OCI-M2 (cell line): ENCODE results near the gene SSR4.

Experiments
- DNase-seq: peaks from one replicate; lab custom pipeline; 2025; ENCODE audit not compliant: unreplicated experiment; lab: John Stamatoyannopoulos, UW

The SSR4 gene

DNA sequence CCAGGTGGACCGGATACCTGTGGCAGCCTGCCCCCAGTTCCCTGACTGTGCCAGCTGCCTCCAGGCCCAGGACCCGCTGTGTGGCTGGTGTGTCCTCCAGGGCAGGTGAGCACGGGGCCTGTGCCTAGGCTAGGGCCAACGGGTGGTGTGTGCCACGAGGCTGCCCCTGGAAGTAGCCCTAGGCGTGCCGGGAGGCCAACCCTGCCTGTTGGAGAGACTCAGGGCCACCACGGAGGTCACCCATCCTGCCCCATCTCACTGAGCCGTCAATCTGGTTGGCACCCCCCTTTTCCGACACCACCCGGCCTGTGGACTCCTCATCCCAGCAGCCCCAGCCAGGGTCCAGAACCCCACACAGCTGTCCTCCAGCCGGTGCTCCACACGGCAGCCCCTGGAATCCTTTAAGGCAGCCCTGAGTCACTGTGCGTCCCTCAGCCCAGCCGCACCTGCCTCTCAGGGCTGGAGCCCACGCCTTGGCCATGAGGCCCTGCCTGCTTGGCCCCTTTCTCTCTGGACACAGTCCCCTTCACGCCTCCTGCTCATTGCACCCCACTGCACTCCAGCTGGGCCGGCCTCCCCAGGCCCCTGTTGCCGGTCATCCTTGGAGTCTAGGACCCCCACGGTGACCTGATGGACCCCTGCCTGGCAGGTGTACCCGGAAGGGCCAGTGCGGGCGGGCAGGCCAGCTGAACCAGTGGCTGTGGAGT is 25.2 kb upstream of the SSR4 start:
- no peak for DNase-seq

DNA sequence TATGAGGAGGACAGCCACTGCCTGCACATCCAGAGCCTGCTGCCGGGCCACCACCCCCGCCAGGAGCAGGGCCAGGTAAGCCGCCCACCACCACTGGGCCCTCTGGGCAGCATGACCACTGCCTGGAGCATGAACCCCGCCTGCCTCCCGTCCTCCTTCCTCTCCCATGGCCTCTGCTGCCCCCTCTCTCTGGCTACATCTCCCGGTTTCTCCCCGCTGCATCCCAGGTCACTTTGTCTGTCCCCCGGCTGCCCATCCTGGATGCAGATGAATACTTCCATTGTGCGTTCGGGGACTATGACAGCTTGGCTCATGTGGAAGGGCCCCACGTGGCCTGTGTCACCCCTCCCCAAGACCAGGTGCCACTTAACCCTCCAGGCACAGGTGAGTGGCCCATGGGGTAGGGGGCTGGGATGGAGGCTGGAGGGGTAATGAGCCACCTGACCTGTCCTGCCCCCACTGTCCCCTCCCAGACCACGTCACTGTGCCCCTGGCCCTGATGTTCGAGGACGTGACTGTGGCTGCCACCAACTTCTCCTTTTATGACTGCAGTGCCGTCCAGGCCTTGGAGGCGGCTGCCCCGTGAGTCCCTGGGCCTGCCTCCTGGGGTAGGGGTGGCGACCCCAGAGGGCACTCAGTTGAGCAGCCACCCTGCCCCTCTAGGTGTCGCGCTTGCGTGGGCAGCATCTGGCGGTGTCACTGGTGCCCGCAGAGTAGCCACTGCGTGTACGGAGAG is 24.4 kb upstream of the SSR4 start:
- DNase-seq: no peak

DNA sequence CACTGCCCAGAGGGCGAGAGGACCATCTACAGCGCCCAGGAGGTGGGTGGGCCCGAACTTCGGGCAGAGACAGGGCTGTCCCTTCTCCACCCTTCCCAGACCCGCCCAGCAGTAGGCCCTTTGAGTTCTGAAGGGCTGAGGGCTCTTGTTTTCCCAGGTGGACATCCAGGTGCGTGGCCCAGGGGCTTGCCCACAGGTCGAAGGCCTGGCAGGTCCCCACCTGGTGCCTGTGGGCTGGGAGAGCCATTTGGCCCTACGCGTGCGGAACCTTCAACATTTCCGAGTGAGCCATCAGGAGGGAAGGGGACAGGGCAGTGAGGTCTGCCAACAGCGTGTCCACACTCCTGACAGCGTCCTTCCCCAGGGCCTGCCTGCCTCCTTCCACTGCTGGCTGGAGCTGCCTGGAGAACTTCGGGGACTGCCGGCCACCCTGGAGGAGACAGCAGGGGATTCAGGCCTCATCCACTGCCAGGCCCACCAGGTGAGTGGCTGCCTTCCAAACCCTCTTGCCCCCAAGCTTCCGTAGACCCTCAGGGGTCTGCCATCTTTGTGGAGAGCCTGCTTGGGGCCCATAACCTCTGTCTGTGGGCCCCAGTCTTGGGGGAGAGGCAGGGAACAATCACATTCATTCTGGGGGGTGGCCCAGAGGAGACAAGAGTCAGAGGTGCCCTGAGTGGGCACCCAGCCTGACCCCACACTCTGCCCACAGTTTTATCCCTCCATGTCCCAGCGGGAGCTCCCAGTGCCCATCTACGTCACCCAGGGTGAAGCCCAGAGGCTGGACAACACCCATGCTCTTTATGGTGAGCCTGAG is 23.7 kb upstream of the SSR4 start:
- DNase-seq: no peak

DNA sequence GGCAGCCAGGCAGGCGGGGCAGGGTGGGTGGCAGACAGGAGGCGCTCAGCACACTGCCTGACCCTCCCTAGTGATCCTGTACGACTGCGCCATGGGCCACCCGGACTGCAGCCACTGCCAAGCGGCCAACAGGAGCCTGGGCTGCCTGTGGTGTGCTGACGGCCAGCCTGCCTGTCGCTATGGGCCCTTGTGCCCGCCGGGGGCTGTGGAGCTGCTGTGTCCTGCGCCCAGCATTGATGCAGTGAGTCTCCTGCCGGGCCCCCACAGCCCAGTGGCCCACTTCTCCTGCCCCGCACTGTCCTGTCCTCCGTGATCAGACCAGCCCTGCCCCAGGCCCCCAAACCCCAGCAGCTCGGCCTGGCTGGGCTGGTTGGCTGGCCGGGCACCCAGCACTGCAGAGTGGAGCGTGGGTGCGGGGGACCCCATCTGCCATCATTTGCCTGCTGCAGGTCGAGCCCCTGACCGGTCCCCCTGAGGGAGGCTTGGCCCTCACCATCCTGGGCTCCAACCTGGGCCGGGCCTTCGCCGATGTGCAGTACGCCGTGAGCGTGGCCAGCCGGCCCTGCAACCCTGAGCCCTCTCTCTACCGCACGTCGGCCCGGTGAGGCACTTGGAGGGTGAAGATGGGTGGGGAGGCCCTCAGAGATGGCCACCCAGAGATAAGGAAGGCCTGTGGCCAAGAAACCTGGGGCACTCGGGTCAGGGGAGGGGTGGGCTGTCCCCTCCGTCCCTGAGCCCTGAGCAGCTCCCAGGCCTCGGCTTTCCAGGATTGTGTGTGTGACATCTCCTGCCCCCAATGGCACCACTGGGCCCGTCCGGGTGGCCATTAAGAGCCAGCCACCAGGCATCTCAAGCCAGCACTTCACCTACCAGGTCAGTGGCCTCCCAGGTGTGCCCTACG is 22.8 kb upstream of the SSR4 start:
- no peak for DNase-seq

DNA sequence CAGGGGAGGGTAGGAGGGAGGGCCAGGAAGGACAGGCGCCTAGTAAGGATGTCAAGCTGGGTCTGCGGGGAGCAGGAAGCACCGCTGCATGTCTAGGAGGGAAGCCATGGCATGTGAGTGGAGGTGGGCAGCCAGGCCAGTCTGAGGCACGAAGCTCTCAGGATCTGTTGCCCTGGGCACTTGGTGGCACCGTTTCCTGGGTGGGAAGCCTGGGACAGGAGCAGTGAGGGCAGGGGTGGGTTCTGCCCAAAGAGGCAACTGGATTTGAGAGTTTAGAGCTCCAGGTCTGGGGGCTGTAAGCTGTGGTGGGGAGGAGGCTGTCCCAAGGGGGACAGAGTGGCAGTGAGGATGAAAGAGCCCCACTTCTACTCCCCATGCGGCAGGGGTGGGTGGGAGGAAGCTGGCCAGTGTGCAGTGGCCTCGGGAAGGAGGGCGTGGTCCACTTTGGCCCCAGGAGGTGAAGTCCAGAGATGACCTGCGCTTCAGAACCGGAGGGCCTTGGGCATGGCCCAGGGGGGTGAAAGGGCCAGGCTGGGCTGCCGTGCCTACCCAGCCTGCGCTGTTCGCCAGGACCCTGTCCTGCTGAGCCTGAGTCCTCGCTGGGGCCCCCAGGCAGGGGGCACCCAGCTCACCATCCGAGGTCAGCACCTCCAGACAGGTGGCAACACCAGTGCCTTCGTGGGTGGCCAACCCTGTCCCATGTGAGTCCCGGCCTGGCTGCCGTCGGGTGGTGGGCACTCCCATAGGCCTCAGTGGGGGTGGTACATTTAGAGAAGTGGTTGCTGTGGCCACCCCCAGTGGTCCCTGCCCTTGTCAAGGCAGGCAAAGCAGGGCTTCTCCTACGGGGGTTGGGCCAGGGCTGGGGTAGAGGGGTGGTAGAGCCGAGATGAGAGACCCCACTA is 21.9 kb upstream of the SSR4 start:
- DNase-seq: no peak

DNA sequence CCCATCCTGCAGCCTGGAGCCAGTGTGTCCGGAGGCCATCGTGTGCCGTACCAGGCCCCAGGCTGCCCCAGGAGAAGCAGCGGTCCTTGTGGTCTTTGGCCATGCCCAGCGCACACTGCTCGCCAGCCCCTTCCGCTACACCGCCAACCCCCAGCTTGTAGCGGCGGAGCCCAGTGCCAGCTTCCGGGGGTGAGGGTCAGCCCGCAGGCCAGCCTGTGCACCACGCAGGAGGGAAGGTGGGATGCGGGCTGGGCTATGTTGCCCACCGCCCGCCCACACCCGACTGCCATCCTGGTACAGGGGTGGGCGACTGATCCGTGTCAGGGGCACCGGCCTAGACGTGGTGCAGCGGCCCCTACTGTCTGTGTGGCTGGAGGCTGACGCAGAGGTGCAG is 21.3 kb upstream of the SSR4 start:
- no peak for DNase-seq

DNA sequence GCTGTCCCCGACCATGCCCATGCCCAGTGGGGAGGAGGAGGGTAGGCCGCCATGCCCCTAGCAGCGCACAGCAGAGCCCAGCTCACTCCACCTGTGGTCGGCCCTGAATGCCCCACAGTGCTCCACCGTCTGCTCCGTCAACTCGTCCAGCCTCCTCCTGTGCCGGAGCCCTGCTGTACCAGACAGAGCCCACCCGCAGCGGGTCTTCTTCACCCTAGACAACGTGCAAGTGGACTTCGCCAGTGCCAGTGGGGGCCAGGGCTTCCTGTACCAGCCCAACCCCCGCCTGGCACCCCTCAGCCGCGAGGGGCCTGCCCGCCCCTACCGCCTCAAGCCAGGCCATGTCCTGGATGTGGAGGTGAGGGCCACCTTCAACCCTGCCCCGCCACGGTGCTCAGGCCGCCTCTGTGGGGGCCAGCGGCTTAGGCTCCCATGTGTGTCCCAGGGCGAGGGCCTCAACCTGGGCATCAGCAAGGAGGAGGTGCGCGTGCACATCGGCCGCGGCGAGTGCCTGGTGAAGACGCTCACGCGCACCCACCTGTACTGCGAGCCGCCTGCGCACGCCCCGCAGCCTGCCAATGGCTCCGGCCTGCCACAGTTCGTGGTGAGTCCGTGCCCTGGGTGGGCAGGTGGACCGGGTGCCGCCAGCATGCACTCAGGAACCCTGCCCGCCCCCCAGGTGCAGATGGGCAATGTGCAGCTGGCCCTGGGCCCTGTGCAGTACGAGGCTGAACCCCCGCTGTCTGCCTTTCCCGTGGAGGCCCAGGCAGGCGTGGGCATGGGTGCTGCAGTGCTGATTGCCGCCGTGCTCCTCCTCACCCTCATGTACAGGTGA is 20.5 kb upstream of the SSR4 start:
- DNase-seq: no peak

DNA sequence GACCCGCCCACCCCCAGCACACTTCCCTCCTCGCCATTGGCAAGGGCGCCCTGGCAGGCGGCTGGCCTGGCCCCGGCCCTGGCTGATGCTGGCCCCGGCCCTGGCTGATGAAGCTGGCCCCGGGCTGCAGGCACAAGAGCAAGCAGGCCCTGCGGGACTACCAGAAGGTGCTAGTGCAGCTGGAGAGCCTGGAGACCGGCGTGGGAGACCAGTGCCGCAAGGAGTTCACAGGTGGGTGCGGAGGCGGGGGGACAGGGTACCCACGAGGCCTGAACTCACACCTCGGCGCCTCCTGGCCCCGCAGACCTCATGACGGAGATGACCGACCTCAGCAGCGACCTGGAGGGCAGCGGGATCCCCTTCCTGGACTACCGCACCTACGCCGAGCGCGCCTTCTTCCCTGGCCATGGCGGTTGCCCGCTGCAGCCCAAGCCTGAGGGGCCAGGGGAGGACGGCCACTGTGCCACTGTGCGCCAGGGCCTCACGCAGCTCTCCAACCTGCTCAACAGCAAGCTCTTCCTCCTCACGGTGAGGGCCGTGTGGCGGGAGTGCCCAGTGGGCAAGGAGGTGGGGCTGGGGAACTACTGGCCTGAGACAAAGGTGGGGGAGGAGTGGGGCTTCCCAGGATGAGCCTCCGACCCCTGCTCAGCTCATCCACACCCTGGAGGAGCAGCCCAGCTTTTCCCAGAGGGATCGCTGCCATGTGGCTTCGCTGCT is 19.7 kb upstream of the SSR4 start:
- DNase-seq: no peak

DNA sequence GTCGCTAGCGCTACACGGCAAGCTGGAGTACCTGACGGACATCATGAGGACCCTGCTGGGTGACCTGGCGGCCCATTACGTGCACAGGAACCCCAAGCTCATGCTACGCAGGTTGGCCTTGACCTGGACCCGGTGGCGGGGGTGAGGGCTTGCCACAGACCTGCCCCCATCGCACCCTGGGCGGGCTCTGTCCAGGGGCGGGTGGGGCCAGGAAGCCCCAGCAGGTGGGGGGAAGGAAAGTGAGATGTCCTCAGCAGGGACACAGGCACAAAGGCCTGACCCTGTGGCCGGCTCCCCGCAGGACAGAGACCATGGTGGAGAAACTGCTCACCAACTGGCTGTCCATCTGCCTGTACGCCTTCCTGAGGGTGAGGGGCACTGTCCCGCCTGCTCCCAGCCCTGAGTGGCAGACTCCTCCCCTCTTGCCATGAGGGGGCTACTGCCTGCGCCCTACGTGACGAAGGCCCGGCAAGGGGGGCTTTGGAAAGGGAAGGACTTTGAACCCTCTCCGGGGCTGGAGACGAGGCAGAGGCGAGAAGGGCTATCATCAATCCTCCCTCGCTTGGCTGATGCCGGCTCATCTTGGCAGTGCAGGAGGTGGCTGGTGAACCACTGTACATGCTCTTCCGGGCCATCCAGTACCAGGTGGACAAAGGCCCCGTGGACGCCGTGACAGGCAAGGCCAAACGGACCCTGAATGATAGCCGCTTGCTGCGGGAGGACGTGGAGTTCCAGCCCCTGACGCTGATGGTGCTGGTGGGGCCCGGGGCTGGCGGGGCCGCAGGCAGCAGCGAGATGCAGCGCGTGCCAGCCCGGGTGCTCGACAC is 19.0 kb upstream of the SSR4 start:
- DNase-seq: no peak

DNA sequence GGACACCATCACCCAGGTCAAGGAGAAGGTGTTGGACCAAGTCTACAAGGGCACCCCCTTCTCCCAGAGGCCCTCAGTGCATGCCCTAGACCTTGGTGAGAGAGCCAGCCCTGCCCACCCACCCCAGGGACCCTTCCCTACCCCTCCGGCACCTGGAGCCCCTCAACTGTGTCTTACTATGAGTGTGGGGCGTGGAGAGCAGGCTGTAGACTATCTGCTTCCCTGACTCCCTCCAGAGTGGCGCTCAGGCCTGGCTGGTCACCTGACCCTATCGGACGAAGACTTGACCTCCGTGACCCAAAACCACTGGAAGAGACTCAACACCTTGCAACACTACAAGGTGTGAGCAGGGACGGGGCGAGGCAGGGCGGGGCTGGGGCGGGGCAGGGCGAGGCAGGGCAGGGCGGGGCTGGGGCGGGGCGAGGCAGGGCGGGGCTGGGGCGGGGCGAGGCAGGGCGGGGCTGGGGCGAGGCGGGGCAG is 18.3 kb upstream of the SSR4 start:
- DNase-seq: no peak

DNA sequence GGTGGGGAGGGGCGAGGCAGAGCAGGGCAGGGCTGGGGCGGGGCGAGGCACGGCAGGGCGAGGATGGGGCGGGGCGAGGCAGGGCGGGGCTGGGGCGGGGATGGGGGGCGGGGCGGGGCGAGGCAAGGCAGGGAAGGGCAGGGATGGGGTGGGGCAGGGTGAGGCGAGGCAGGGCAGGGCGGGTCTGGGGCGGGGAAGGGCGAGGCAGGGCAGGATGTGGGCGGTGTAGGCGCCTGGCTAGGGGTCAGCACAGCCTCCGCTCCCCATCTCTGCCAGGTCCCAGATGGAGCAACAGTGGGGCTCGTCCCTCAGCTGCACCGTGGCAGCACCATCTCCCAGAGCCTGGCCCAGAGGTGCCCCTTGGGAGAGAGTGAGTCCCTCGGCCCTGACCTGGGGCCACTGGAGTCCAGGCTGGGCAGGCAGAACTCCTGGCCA is 17.8 kb upstream of the SSR4 start:
- DNase-seq: no peak

DNA sequence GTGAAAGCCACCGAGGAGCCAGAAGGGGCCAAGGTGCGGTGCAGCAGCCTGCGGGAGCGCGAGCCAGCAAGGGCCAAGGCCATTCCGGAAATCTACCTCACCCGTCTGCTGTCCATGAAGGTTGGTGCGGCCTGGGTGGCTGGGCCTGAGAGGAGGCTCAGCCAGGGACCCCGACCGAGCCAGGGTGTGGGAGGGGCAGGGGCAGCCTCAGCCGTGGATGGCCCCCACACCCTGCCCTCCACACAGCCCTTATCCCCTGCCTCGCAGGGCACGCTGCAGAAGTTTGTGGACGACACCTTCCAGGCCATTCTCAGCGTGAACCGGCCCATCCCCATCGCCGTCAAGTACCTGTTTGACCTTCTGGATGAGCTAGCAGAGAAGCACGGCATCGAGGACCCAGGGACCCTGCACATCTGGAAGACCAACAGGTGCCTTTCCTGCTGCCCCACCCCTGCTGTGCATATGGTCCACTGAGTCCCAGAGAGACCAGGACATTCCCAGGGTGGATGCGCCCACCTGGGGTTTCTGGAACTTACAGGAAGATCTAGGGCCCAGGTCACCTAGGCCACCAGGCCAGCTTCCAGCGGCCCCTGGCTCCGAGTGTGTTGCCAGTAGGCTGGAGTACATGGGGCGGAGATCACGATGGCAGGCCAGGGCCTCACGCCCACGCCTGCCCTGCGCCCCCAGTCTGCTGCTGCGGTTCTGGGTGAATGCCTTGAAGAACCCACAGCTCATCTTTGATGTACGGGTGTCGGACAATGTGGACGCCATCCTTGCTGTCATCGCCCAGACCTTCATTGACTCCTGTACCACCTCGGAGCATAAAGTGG is 17.0 kb upstream of the SSR4 start:
- DNase-seq: no peak

DNA sequence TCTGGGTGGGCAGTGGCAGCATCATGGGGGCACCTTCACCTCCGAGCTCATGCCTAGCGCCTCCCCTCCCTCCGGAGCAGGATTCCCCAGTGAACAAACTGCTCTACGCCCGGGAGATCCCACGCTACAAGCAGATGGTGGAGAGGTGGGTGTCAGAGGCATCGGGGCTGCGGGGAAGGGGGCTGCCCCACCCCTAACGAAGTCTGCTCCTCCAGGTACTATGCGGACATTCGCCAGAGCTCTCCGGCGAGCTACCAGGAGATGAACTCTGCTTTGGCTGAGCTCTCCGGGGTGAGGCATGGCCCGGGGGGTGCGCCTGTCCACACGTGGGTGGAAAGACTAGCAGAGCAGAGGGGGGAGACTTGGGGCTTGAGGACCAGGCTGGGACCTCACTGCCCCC is 16.3 kb upstream of the SSR4 start:
- DNase-seq: no peak

DNA sequence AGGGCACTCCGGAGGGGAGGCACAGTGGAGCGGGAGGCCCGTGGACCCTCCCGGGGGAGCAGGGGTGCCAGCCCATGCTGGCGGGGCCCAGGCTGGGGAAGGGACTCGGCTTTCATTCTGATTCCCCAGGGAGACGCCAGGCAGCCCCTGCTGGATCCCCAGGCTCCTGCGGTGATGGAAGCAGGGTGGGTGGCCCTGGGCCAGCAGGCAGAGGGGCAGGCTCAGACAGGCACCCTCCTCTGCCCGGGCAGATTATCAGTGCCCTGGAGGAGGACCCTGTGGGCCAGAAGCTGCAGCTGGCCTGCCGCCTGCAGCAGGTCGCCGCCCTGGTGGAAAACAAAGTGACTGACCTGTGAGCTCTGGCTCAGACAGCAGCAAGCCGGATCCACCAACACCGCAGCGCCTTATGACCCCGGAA is 15.8 kb upstream of the SSR4 start:
- DNase-seq: no peak

DNA sequence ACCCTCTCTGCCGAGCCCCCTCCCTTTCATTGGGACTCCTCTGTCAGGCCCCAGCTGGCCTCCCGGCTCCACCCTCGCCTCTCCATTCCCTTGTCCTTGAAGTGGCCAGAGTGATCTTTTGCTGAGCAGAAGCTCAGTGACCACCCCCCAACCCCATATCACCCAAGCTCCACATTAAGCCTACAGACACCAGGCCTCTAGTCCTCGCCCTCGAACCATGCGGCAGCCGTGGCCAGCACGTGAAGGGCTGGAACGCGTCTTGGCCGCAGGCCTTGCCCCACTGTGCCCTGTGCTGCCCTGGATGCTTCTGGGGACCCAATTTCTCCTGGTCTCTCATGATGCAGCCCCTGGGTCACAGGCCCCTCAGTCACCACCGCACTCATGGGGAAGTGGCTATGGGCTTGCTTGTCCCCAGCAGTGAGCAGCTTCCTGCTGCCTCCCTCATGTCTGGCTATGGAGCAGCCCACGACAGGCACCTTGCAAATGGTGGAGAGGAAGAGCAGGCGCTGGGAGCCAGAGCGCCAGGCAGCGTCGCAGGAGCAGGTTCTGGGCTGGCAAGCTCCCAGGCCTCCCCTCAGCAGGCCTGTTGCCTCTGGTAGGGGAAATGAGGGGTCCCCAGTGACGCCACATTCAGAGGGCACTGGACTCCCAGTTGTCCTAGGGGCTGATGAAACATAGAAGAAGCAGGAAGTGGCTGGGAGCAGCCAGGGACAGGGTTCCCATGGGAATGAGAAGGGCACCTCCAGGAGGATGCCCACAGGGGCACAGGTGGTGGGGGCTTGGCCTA is 14.4 kb upstream of the SSR4 start:
- DNase-seq: no peak
